Hepatocyte (in vitro differentiated cells): ENCODE data around the gene PNPLA2. TPM values are rescaled to one million over a fixed set of nuclear protein-coding genes. Genes with fewer than 3 reads are reported as not detected.

Experiments used
- DNase-seq: peaks from one replicate; pipeline ENCODE4 v3.0.0-alpha.2; 2016; ENCODE audit warnings: low spot score
- H2AFZ ChIP-seq: fragments of 200-600 bp; sonication (generic); 2 replicates; pipeline ENCODE4 v1.6.0; 2016; ENCODE audit warnings: antibody characterized with exemption, mild to moderate bottlenecking
- H3K27ac ChIP-seq: fragments of 200-600 bp; sonication (generic); 2 replicates; pipeline ENCODE4 v1.5.1; 2016; ENCODE audit warnings: mild to moderate bottlenecking
- H3K27me3 ChIP-seq: fragments of 200-600 bp; sonication (generic); 2 replicates; pipeline ENCODE4 v1.6.1; 2016
- H3K36me3 ChIP-seq: fragments of 200-600 bp; sonication (generic); replicated peaks from 2 replicates; pipeline ENCODE4 v1.5.1; 2016; ENCODE audit warnings: low read depth; ENCODE audit not compliant: insufficient read depth
- H3K4me1 ChIP-seq: fragments of 200-600 bp; sonication (generic); 2 replicates; pipeline ENCODE4 v1.5.1; 2016; ENCODE audit warnings: mild to moderate bottlenecking, moderate library complexity; ENCODE audit not compliant: insufficient read depth
- H3K4me2 ChIP-seq: fragments of 200-600 bp; sonication (generic); 2 replicates; pipeline ENCODE4 v1.6.0; 2016
- H3K4me3 ChIP-seq: fragments of 200-600 bp; sonication (generic); 2 replicates; pipeline ENCODE4 v1.5.1; 2016; ENCODE audit warnings: mild to moderate bottlenecking
- H3K79me2 ChIP-seq: fragments of 200-600 bp; sonication (generic); 2 replicates; pipeline ENCODE4 v1.6.0; 2017; ENCODE audit warnings: mild to moderate bottlenecking
- H3K9me2 ChIP-seq: fragments of 200-600 bp; sonication (generic); replicated peaks from 2 replicates; pipeline ENCODE4 v1.6.0; 2017; ENCODE audit warnings: mild to moderate bottlenecking; ENCODE audit not compliant: insufficient read depth
- H3K9me3 ChIP-seq: fragments of 200-600 bp; sonication (generic); 2 replicates; pipeline ENCODE4 v1.5.1; 2016; ENCODE audit warnings: low read depth, mild to moderate bottlenecking
- H4K20me1 ChIP-seq: fragments of 200-600 bp; sonication (generic); 2 replicates; pipeline ENCODE4 v1.6.0; 2016; ENCODE audit warnings: mild to moderate bottlenecking; ENCODE audit not compliant: insufficient read depth, poor library complexity, severe bottlenecking
- CTCF ChIP-seq: fragments of 200-600 bp; sonication (generic); IDR thresholded peaks from 2 replicates; pipeline ENCODE4 v1.5.1; 2016; ENCODE audit warnings: antibody characterized with exemption, mild to moderate bottlenecking; ENCODE audit not compliant: poor library complexity
- EZH2 ChIP-seq: fragments of 200-600 bp; sonication (generic); IDR thresholded peaks from 2 replicates; pipeline ENCODE4 v1.6.1; 2016; ENCODE audit warnings: antibody characterized with exemption, mild to moderate bottlenecking, borderline replicate concordance
- EZH2phosphoT487 ChIP-seq: fragments of 200-600 bp; sonication (generic); IDR thresholded peaks from one replicate; pipeline ENCODE4 v1.6.1; 2018; ENCODE audit warnings: antibody characterized with exemption, mild to moderate bottlenecking, low read depth, moderate library complexity; ENCODE audit not compliant: unreplicated experiment, severe bottlenecking
- WGBS: methylation state at CpG from one replicate; pipeline ENCODE4 v1.1.6; 2016; ENCODE audit warnings: low lambda C conversion rate; ENCODE audit errors: missing lambda C conversion rate; 5-methylcytosine and 5-hydroxymethylcytosine counted together
- polyA plus RNA-seq: library from polyadenylated mRNA; unstranded; fragments of >200 nt; fragmentation: Nextera tagmentation; extraction: Ambion mirVana; gene quantifications from 2 replicates; pipeline ENCODE4 v1.2.1, GENCODE V29; 2016
- total RNA-seq: library from RNA; depleted of rRNA; stranded (reverse); fragments of >200 nt; gene quantifications from 2 replicates; pipeline ENCODE4 v1.2.3, GENCODE V29; 2014

Gene PNPLA2
- total and polyA plus RNA-seq, 2 experiments from 2014 or later, result 12.9 to 50.0 TPM

GRCh38 chr11:843818-844692, 25.3 kb downstream of the PNPLA2 start:
- TF ChIP-seq CTCF (no peak), EZH2phosphoT487 (no peak), EZH2 (no peak)
- peaks cover 25% of the 10 kb centered on the region for H3K79me2 ChIP-seq
- peak overlapping the region; percentile 86 for H3K4me3 ChIP-seq
- H3K27ac ChIP-seq, result peak overlapping the region; percentile 98
- H3K9me3 ChIP-seq, result no peaks in the 10 kb centered on the region
- H3K4me1 ChIP-seq, result peaks cover 49% of the 10 kb centered on the region
- no peaks in the 10 kb centered on the region for H3K27me3 ChIP-seq
- no peaks in the 10 kb centered on the region for H3K9me2 ChIP-seq
- H3K4me2 ChIP-seq, result peak overlapping the region; percentile 94
- DNase-seq, result peak; percentile 81
- H2AFZ ChIP-seq, result no peak overlapping the region
- no peaks in the 10 kb centered on the region for H3K36me3 ChIP-seq
- WGBS, result 12% methylated on average over 24 of the region's 25 CpGs
- peaks cover 16% of the 10 kb centered on the region for H4K20me1 ChIP-seq

- 60% methylated on average over 26 of the region's 31 CpGs for WGBS
- no peak overlapping the region for H2AFZ ChIP-seq
- H3K27ac ChIP-seq, result peak overlapping the region; percentile 98
- H3K9me3 ChIP-seq, result no peaks in the 10 kb centered on the region
- H3K4me1 ChIP-seq, result peaks cover 53% of the 10 kb centered on the region
- no peak overlapping the region for H3K4me3 ChIP-seq
- peaks cover 16% of the 10 kb centered on the region for H4K20me1 ChIP-seq
- no peaks in the 10 kb centered on the region for H3K36me3 ChIP-seq
- peaks cover under 1% of the 10 kb centered on the region for H3K27me3 ChIP-seq
- no peak for TF ChIP-seq EZH2phosphoT487
- TF ChIP-seq EZH2, result no peak
- TF ChIP-seq CTCF, result no peak
- H3K9me2 ChIP-seq, result no peaks in the 10 kb centered on the region
- peak overlapping the region; percentile 94 for H3K4me2 ChIP-seq
- peak; percentile 90 for DNase-seq
- peaks cover 23% of the 10 kb centered on the region for H3K79me2 ChIP-seq
Measured at GRCh38 chr11:844693-845644, 26.3 kb downstream of the PNPLA2 start.

GRCh38 chr11:845872-846495, 27.3 kb downstream of the PNPLA2 start:
- no peak overlapping the region for H2AFZ ChIP-seq
- peaks cover 24% of the 10 kb centered on the region for H4K20me1 ChIP-seq
- H3K9me3 ChIP-seq, result no peaks in the 10 kb centered on the region
- H3K4me2 ChIP-seq, result peak overlapping the region; percentile 94
- no peak for TF ChIP-seq EZH2
- no peak for TF ChIP-seq EZH2phosphoT487
- TF ChIP-seq CTCF, result no peak
- no peak overlapping the region for H3K4me3 ChIP-seq
- WGBS, result 66% methylated on average over 7 of the region's 8 CpGs
- H3K36me3 ChIP-seq, result no peaks in the 10 kb centered on the region
- DNase-seq, result no peak
- peaks cover 60% of the 10 kb centered on the region for H3K4me1 ChIP-seq
- peaks cover 4% of the 10 kb centered on the region for H3K27me3 ChIP-seq
- H3K27ac ChIP-seq, result peak overlapping the region; percentile 72
- H3K79me2 ChIP-seq, result peaks cover 13% of the 10 kb centered on the region
- H3K9me2 ChIP-seq, result no peaks in the 10 kb centered on the region
